CD14-positive monocyte (primary cell): ENCODE measurements around the gene DMRTA2. TPM values are rescaled to one million over a fixed set of nuclear protein-coding genes. Genes with fewer than 3 reads are reported as not detected.

Experiments used
- DNase-seq, 3 donors: peaks; one replicate each; pipeline ENCODE4 v3.0.0-alpha.2; 2011 to 2022
- H2AFZ ChIP-seq: 2 replicates; pipeline ENCODE4 v1.6.0; 2012; ENCODE audit warnings: mild to moderate bottlenecking, low read depth, low read length, inconsistent platforms; ENCODE audit not compliant: insufficient read depth, poor library complexity, severe bottlenecking
- H3K27ac ChIP-seq, 2 donors: 1 replicate in 1 of 2; 2 replicates in 1 of 2; pipeline ENCODE4 v1.5.1; 2012 to 2013; ENCODE audit warnings: low read length in 2 of 2, control low read depth in 1 of 2, inconsistent platforms in 1 of 2, low read depth in 1 of 2, mild to moderate bottlenecking in 1 of 2
- H3K27me3 ChIP-seq, 2 donors: one replicate each; pipeline versions ENCODE4 v1.6.0 to v1.6.1; 2011 to 2013; ENCODE audit warnings: low read length in 2 of 2; ENCODE audit not compliant: control insufficient read depth in 2 of 2, insufficient read depth in 2 of 2
- H3K36me3 ChIP-seq, 2 donors: replicated peaks in 1 of 2; 1 replicate in 1 of 2; 2 replicates in 1 of 2; pipeline versions ENCODE4 v1.5.1 to v1.6.1; 2012 to 2013; ENCODE audit warnings: low read length in 2 of 2, control low read depth in 1 of 2, inconsistent platforms in 1 of 2, mild to moderate bottlenecking in 1 of 2; ENCODE audit not compliant: insufficient read depth in 2 of 2, control insufficient read depth in 1 of 2
- H3K4me1 ChIP-seq, 2 donors: 1 replicate in 1 of 2; 2 replicates in 1 of 2; pipeline versions ENCODE4 v1.5.1 to v1.6.1; 2012 to 2013; ENCODE audit warnings: low read length in 2 of 2, control low read depth in 1 of 2, inconsistent platforms in 1 of 2, mild to moderate bottlenecking in 1 of 2, moderate library complexity in 1 of 2; ENCODE audit not compliant: insufficient read depth in 2 of 2, control insufficient read depth in 1 of 2
- H3K4me2 ChIP-seq: replicated peaks from 2 replicates; pipeline ENCODE3; 2012; ENCODE audit warnings: low read length, moderate library complexity, mild to moderate bottlenecking; ENCODE audit not compliant: poor library complexity, severe bottlenecking; ENCODE audit errors: extremely low read depth
- H3K4me3 ChIP-seq, 3 experiments: fragments of 200-600 bp in 1 of 3; sonication (generic) in 1 of 3; replicated peaks in 1 of 3; 1 replicate in 2 of 3; 2 replicates in 1 of 3; pipeline ENCODE4 v1.5.1; 2011 to 2013; ENCODE audit warnings: low read length in 3 of 3, mild to moderate bottlenecking in 3 of 3, control low read depth in 2 of 3, low read depth in 2 of 3, inconsistent platforms in 1 of 3, moderate library complexity in 1 of 3
- H3K79me2 ChIP-seq: 2 replicates; pipeline ENCODE4 v1.6.0; 2012; ENCODE audit warnings: mild to moderate bottlenecking, control low read depth, inconsistent platforms, low read length, moderate library complexity; ENCODE audit not compliant: insufficient read depth
- H3K9ac ChIP-seq: 2 replicates; pipeline ENCODE4 v1.6.0; 2017; ENCODE audit warnings: low read length, mild to moderate bottlenecking; ENCODE audit not compliant: insufficient read depth, poor library complexity, severe bottlenecking
- H3K9me3 ChIP-seq, 2 donors: replicated peaks in 1 of 2; 1 replicate in 1 of 2; 2 replicates in 1 of 2; pipeline versions ENCODE4 v1.5.1 to v1.6.1; 2012 to 2013; ENCODE audit warnings: low read length in 2 of 2, control low read depth in 1 of 2; ENCODE audit not compliant: control insufficient read depth in 1 of 2, insufficient read depth in 1 of 2
- H4K20me1 ChIP-seq: 2 replicates; pipeline ENCODE4 v1.6.0; 2012; ENCODE audit warnings: mild to moderate bottlenecking, low read length, control low read depth, moderate library complexity; ENCODE audit not compliant: insufficient read depth
- H3K27ac Mint-ChIP-seq, 7 donors: one replicate each; pipeline ENCODE4 v1.8.0; 2020; ENCODE audit warnings: mild to moderate bottlenecking in 7 of 7, mixed read lengths in 7 of 7, moderate library complexity in 6 of 7, inconsistent platforms in 2 of 7
- H3K27me3 Mint-ChIP-seq, 3 donors: one replicate each; pipeline ENCODE4 v1.8.0; 2021 to 2022; ENCODE audit warnings: low read depth in 3 of 3, mild to moderate bottlenecking in 3 of 3, mixed read lengths in 3 of 3, moderate library complexity in 3 of 3, inconsistent platforms in 1 of 3
- H3K36me3 Mint-ChIP-seq, 2 donors: one replicate each; pipeline ENCODE4 v1.8.0; 2020; ENCODE audit warnings: mixed read lengths in 2 of 2, inconsistent platforms in 1 of 2, mild to moderate bottlenecking in 1 of 2
- H3K4me1 Mint-ChIP-seq: one replicate; pipeline ENCODE4 v1.8.0; 2020; ENCODE audit warnings: mild to moderate bottlenecking, mixed read lengths
- H3K4me3 Mint-ChIP-seq, 2 donors: one replicate each; pipeline ENCODE4 v1.8.0; 2020; ENCODE audit warnings: mild to moderate bottlenecking in 2 of 2, mixed read lengths in 2 of 2, moderate library complexity in 1 of 2
- H3K9me3 Mint-ChIP-seq, 7 donors: one replicate each; pipeline ENCODE4 v1.8.0; 2020 to 2022; ENCODE audit warnings: mixed read lengths in 7 of 7, mild to moderate bottlenecking in 6 of 7, moderate library complexity in 6 of 7, inconsistent platforms in 2 of 7
- WGBS: methylation state at CpG from one replicate; pipeline ENCODE4 v1.1.5; 2013; ENCODE audit warnings: missing lambda C conversion rate; ENCODE audit not compliant: insufficient coverage; 5-methylcytosine and 5-hydroxymethylcytosine counted together
- intact Hi-C, 2 donors: fragments of 100-400 bp; cut with micrococcal nuclease; formaldehyde crosslinking; loops; one replicate each; pipeline versions ENCODE4 v1.15.0 to v1.15.1; 2023
- polyA plus RNA-seq, 3 donors: library from polyadenylated mRNA; depleted of rRNA in 1 of 3; unstranded in 2 of 3; stranded (reverse) in 1 of 3; fragments of 300-500 nt in 2 of 3; fragments of >200 nt in 1 of 3; fragmentation: Illumina TruSeq in 2 of 3; gene quantifications; 1 replicate in 2 of 3; 2 replicates in 1 of 3; pipeline ENCODE4 v1.2.3, GENCODE V29; 2012 to 2021
- TF ChIP-seq, protein P1 (sequence below): fragments of 200-600 bp; IDR thresholded peaks from one replicate; pipeline ENCODE4 v1.8.0; 2022; ENCODE audit warnings: antibody characterized with exemption, mild to moderate bottlenecking

Gene DMRTA2
- polyA plus RNA-seq, 3 donors = not detected

DNA sequence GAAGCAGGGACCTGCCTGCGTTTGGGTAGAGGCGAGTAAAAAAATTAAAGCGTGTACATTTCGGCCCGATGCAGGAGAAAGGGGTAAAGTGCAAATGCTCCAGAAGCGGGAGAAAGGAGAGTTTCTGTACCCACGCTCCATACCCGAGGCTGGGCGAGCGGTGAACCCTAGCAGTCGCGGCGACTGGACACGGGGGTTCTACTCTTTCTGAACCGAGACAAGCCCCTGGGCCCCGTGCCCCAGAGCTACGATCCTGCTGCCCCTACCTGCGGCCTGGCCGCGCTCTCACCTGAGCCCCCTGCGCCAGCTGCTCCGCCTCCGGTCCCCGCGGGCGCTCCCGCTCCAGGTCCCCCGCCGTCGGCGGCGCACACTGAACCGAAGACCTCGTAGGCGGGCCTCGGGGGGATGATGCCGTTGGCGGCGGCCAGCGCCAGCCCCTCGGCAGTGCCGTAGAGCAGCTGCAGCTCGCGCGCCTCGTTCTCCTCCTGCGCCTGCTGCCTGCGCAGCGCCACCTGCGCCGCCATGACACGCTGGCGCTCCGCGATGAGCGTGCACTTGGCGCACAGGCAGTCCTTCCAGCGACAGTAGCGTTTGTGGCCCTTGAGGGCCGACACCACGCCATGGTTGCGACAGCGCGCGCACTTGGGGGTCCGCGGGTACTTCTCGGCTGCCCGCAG, 2.4 kb downstream of the DMRTA2 start:
- H3K27me3 ChIP-seq = peaks cover 87 to 95% of the 10 kb centered on the region in 2 donors
- H3K4me3 ChIP-seq = no peak overlapping the region

DNA sequence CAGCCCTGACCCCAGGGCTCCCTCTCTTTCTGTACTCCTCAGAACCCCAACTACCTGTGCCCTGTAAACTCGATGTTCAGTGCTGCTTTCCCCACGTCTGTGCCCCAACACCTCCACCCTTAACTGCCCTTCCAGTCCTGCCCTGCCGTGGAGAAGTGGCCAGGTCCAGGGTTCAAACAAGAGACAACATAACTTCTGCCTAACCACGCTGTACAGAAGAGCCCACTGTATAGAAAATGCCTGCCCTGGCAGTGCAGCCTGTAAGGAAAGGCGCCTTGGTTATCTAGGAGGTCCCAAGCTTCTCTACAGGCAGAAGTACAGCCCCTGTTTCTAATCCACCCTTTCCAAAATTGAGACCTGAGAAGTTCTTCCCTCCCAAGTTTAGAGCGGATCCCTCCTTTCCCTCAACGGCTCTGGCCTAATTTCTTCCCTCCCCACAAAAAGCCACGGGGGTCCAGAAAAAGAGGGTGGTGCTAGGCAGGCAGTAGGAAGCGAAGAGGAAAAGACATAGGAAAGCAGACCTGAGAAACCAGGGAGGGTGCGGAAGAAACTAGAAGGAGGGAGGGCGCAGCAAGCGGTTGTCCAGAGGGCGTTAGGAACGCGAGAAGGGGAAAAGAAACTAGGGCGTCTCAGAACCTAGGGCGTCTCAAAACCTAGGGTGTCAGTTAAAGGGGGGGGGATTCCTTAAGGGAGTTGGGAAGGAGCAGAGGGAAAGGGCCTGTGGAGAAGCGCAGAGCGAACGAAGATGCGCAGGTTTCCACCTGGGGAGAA, 3.2 kb downstream of the DMRTA2 start:
- intact Hi-C loops = no loop called here
- H2AFZ ChIP-seq = no peak overlapping the region
- no peaks in the 10 kb centered on the region for H4K20me1 ChIP-seq
- Mint-ChIP-seq H3K9me3 (peaks cover 0 to 39% (median 20%) of the 10 kb centered on the region in 7 donors), H3K36me3 (peaks cover 7% of the 10 kb centered on the region in 2 donors), H3K4me1 (peaks cover 48% of the 10 kb centered on the region), H3K4me3 (peak overlapping the region in 1 of 2 donors; percentile 81), H3K27me3 (peaks cover 90 to 97% (median 93%) of the 10 kb centered on the region in 3 donors), H3K27ac (peak overlapping the region in 3 of 7 donors; percentile 31 to 62 (median 42))
- H3K27ac ChIP-seq = no peak overlapping the region
- peaks cover 16 to 27% of the 10 kb centered on the region in 2 donors for H3K4me1 ChIP-seq
- H3K4me2 ChIP-seq = no peak overlapping the region
- WGBS = 9% methylated on average over 16 of the region's 21 CpGs
- no peaks in the 10 kb centered on the region for H3K36me3 ChIP-seq
- peaks cover 0 to 59% of the 10 kb centered on the region in 2 donors for H3K9me3 ChIP-seq
- no peak overlapping the region for H3K9ac ChIP-seq
- H3K27me3 ChIP-seq = peaks cover 87 to 95% of the 10 kb centered on the region in 2 donors
- no peak overlapping the region for H3K4me3 ChIP-seq
- no peaks in the 10 kb centered on the region for H3K79me2 ChIP-seq
- no peak for DNase-seq
- TF ChIP-seq, protein P1, sequence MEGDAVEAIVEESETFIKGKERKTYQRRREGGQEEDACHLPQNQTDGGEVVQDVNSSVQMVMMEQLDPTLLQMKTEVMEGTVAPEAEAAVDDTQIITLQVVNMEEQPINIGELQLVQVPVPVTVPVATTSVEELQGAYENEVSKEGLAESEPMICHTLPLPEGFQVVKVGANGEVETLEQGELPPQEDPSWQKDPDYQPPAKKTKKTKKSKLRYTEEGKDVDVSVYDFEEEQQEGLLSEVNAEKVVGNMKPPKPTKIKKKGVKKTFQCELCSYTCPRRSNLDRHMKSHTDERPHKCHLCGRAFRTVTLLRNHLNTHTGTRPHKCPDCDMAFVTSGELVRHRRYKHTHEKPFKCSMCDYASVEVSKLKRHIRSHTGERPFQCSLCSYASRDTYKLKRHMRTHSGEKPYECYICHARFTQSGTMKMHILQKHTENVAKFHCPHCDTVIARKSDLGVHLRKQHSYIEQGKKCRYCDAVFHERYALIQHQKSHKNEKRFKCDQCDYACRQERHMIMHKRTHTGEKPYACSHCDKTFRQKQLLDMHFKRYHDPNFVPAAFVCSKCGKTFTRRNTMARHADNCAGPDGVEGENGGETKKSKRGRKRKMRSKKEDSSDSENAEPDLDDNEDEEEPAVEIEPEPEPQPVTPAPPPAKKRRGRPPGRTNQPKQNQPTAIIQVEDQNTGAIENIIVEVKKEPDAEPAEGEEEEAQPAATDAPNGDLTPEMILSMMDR = no peak

More for the DNA sequence above, 2.4 kb downstream of the DMRTA2 start:
- Histone ChIP-seq H4K20me1 (no peaks in the 10 kb centered on the region), H3K36me3 (no peaks in the 10 kb centered on the region), H3K4me1 (peaks cover 19 to 29% of the 10 kb centered on the region in 2 donors), H3K4me2 (peak overlapping the region; percentile 15), H3K79me2 (no peaks in the 10 kb centered on the region), H3K9me3 (peaks cover 0 to 64% of the 10 kb centered on the region in 2 donors), H3K27ac (no peak overlapping the region), H3K9ac (no peak overlapping the region), H2AFZ (no peak overlapping the region)
- Mint-ChIP-seq H3K27me3 (peaks cover 91 to 97% (median 93%) of the 10 kb centered on the region in 3 donors), H3K9me3 (peaks cover 0 to 39% (median 21%) of the 10 kb centered on the region in 7 donors), H3K36me3 (peaks cover 7% of the 10 kb centered on the region in 2 donors), H3K4me1 (peaks cover 55% of the 10 kb centered on the region), H3K27ac (no peak overlapping the region), H3K4me3 (peak overlapping the region in 1 of 2 donors; percentile 81)
- no peak for DNase-seq
- intact Hi-C loops = no loop called here
- WGBS = 4% methylated on average over 68 of the region's 69 CpGs
- TF ChIP-seq, protein P1 = no peak
